Measurements from ENCODE around the gene SRP72.
"Not testable (repeated sequence)": the region's sequence is repeated elsewhere in the genome, so short reads cannot be mapped to it uniquely, and the experiment has no call there.

The SRP72 gene, protein sequence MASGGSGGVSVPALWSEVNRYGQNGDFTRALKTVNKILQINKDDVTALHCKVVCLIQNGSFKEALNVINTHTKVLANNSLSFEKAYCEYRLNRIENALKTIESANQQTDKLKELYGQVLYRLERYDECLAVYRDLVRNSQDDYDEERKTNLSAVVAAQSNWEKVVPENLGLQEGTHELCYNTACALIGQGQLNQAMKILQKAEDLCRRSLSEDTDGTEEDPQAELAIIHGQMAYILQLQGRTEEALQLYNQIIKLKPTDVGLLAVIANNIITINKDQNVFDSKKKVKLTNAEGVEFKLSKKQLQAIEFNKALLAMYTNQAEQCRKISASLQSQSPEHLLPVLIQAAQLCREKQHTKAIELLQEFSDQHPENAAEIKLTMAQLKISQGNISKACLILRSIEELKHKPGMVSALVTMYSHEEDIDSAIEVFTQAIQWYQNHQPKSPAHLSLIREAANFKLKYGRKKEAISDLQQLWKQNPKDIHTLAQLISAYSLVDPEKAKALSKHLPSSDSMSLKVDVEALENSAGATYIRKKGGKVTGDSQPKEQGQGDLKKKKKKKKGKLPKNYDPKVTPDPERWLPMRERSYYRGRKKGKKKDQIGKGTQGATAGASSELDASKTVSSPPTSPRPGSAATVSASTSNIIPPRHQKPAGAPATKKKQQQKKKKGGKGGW

DNA sequence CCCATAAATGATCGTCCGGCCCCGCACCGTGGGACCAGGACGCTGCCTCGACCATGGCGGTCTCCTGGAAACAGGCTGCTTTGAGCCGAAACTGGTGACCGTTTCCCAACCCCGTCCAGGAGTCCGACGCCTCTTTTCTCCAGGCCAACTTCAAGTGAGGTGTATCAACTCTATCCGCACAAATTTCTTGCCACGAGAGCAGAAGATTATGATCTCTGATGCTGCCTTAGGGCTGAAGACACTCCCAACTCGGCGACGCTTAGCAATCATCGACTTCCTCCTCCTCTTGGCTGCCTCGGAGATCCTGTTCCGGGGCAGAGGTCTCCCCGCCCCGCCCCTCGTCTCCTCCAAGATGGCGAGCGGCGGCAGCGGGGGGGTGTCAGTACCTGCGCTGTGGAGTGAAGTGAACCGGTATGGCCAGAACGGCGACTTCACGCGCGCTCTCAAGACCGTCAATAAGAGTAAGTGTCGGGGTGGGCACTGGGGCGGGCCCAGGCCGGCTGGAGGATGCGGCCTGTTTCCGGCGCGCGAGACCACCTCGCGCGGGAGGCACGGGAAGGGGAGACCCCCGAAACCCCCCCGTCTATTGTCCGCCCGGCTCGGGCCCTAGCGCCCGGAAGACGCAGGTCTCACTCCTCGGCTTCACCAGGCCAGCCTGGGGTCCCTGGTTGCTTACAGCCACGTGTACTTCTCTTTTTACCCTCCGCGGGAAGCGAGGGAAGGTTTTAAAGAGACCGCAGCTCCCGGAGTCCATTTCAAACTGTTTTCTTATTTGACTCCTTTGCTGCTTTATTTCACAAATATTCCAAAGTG is at the start of gene SRP72:
Gene SRP72 (plus strand): TSS at position 334 of the 813 bp plus-strand sequence. CDS start 19 bp downstream, at position 353.
- DNase-seq: peak; percentile 84

DNA sequence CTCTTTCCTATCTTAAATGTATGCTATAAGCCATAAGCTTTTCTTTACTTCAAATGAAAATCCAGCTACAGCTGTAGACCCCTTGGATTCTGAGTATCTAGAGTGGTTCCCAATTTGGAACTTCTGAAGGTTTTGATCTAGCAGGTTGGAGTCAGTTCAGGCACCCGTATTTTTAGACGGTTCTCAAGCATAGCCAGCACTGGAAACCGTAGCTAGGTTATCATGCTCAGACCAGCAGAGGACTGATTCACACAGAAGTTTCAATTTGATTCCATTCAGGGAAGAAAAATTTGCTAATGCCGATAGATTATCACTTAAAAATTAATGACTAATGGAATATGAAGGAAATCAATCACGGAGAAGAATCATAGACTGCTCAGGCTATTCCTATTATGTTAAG is 43.2 kb upstream of the SRP72 start:
- no peak for DNase-seq

DNA sequence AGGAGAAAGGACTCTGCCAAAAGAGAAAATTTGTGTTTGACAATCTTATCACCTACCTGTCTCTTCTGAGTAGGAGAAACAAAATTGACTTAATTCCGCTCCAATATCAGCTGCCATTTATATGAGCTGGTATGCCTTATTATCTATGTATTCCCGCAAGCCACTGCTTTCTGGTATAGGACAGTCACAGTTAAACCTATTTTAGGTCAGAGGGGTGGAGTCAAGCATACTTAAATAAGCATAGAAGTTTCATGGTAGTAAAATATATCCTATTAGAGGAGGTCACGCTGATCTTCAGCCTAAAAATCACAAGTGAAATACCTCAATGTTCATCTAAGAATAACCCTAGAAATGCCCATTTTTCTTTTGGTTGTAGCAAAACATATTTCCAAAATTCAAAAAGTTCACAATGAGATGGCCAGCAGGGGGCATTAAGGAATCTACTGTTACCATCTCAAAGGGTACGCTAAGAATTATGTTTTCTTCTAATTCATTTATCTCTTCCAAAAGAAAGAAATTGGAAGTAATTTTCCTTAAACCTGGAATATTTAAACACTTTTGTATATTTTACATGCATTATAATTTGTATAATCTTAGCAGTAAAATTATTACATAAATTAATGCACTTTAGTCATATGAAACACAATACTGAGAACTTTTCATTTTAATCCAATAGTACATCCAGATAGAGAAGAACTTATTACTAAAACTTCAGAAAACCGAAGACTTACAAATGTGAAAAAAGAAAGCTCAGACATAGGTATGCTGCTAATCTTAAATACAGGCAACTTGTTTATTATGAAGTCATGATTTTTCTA is 42.5 kb upstream of the SRP72 start:
- DNase-seq: peak; percentile 41

DNA sequence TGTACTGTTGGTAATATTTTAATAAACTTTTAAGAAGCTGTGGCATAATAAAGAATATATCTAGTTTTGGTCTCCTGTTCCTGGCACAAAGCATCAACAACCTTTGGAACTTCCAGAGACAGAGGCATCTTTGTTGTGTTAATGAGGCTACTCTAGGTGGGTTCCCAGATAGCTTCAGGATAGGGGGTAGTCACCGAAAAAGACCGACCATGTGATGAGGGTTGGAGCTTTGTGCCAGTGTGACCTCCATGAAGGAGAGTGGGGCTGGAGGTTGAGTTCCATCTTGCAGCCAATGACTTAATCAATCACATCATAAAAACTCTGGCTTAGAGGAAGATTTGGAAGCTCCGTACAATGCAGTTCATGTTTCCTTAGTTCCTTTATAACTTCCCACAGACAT is 41.9 kb upstream of the SRP72 start:
- no peak for DNase-seq

DNA sequence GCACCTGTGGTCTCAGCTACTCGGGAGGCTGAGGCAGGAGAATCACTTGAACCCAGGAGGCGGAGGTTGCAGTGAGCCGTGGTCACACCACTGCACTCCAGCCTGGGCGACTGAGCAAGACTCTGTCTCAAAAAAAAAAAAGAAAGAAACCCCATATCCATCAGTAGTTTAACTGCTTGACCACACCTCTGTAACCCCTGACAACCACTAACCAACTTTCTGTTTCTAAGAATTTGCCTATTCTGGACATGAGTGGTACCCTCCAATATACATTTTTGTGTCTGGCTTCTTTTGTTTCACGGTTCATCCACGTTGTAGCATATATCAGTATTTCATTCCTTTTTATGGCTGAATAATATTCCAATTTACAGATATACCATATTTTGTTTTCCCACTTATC is 41.1 kb upstream of the SRP72 start:
- no peak for DNase-seq

DNA sequence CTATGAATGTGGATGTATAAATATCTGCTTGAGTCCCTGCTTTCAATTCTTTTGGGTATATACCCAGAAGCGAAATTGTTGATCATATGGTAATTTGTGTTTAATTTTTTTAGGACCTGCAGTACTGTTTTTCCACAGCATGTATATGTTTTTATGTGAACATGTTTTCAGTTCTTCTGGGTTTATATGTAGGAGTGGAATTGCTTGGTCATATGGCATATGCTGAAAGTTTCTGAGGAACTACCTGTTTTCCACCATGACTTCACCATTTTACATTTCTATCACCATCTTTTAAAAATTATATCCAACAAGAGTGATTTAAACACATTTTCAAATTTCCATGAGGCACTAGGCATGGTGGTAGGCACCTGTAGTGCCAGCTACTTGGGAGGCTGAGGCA is 40.2 kb upstream of the SRP72 start:
- DNase-seq: no peak

DNA sequence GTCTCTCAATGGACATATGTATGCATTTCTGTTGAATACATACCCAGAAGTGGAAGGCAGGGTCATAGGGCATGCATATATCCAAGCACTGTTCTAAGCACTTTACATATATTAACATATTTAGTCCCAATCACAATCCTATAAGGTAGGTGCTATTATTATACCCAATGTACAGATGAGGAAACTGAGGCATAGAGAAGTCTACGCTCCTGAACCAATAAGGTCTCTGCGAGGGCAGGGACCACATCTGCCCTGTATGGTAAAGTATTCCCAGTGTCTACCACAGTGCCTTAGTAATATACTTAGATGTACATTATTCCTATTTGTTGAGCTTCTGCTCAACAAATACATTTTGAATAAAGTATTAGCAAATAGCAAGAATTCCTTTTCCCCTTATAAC is 37.2 kb upstream of the SRP72 start:
- DNase-seq: no peak

DNA sequence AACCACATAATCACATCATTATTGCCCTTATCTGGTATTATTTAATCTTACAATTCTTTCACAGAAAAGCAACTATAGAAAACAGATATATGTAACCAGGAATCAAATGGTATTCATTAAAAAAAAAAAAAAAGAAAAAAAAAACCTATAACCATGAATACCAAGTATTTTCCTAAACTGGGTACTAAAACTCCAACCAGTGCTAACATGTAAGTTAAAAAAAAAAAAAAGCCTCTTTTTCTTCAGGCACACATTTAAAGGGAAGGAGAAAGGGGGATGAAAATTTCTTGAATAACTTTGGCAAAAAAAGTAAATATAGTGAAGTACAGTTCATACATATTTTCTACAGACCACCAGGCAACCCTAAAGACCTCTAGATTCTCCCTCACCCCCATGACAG is 34.1 kb upstream of the SRP72 start:
- no peak for DNase-seq

DNA sequence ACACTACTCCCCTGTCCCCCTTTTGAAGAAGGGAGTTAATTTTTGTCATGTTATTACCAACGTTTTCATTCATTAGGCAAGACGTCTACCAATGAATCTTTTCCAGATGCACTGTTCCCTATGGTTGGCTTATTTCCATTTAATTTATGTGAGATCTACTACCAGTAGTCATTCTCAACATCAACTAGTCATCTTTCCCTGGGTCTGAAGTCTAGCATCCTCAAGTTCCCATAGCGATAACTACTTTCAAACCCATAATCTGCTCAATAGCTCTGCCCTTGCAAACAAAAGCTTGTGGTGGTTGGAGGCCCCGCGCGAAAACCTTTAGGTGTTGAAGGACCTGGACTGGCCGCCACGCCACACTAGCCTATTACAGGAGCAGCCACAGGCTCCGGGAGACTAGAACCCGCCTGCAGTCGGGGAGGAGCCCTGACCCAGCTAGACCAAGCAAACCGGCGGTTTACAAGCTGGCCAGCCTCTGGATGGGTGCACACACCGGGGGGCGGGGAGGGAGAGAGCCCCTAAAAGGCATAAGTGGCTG is 32.7 kb upstream of the SRP72 start:
- peak; percentile 46 for DNase-seq

DNA sequence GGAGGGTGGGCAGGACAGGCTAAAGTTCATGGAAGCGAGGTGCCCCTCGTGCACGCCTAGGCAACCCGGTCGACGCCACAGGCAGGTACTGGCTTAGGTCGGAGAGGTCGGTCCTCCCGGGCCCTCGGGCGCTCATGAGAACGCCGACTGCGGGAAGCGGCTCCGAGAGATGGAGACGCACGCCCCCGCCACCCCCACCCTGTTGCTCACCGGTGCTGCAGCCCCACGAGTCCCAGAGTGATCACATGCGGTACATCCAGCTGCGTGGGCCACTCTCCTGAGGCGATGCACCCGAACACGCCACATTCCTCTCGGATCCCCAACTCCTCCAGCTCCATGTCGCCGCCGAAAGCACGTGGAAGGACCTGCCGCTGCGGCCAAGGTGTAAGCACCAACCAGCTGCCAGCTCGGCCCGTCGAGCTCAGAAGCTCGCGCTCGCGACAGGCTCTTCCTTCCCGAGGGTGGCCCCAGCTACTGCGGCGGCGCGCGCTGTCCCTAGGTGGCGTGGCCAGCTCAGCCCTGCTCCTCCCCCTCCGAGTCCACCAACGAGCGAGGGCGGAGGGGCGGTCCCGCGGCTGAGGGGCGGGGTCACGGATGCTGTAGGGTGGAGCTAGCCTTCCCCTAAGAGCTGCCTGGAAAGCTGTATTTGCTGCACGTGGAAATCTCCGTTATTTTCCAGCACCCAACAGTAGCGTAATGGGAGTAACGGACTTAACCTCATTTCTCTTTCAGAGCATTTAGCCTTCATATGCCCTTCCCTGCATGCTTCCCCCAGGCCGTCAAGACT is 32.1 kb upstream of the SRP72 start, which contains the start of gene PPAT:
Gene PPAT (minus strand): TSS at position 476 of the 787 bp plus-strand sequence. CDS start 138 bp downstream, at position 338.
- peak; percentile 94 for DNase-seq

DNA sequence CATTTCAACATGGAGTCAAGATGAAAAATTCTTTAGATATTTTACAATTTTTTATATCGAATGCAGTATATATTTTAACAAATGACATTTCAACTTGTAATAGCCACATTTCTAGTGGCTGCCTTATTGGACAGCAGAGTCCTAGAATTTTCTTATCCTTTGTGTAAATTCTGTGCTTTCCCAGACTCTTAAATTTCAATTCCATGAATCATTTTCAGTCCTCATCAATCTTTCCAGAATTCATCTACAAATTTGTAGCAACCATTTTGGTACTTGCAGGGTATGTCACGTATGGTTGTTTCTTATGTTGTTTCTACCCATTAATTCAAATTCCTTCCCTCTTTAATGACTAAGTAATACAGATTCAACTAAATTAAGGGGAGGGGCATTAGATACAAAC is 28.7 kb upstream of the SRP72 start:
- no peak for DNase-seq

DNA sequence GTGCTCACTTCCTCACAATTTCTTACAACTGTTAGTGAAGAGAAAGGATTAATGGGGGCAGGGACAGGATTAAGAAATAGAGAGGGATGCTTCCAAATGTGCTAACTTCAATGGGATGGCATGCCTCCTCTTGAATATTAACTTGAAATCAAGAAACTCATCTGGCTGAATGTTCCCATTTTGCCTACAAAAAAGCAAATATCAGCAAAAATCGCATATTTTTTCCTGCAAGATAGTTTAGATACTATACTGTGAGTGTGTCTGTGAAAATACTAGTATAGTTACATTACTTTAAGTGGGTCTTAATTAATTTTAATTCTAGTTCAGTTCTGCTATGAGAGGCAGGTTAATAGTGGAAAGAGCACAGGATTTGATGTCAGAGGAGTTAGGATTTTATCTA is 26.4 kb upstream of the SRP72 start:
- no peak for DNase-seq

DNA sequence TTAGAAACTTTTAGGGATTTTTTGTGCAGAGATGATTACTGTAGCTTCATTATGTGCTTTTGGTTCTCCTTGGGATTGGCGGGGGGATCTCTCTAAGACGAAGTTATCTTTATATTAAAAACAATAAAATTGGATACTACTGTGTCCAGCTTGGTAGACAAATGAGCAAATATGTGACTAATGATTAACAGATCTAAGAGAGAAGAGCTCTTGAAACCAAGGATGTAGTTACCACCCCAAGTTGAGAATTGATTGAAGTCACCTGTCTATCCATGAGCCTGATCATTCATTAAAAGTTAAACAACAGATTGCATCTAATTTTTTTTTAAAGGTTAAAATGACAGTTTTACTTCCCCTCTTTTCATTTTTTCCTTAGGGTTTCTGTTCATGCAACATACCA is 22.7 kb upstream of the SRP72 start:
- no peak for DNase-seq

DNA sequence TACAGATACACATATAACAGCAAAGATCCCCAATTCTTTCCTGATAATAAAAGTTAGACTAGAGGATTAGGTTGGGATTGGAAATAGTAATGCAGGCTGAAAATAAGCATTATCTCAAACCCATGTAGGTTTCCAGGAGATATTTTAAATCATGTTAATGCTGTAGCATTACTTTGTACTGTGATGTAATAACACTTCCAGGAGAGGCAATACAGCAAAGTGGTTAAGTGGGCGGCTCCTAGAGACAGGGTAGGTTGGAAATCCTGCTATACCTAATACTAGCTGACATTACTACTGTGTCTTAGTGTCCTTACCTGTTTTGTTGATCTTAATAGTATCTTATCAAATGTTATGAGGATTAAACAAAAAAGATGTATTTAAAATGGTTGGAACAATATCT is 21.7 kb upstream of the SRP72 start:
- DNase-seq: no peak

DNA sequence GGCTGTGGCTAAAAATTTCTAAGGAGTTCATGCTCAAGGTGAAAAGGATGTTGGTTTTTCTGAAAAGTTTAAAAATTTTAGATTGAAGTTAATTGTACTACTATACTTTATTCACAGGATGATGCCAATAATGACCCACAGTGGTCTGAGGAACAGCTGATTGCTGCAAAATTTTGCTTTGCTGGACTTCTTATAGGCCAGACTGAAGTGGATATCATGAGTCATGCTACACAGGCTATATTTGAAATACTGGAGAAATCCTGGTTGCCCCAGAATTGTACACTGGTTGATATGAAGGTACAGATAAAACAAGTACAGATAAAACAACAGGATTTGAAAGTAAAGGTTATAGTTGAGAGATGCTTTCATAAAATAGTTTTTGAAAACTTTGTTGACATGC is 19.1 kb upstream of the SRP72 start:
- DNase-seq: no peak

DNA sequence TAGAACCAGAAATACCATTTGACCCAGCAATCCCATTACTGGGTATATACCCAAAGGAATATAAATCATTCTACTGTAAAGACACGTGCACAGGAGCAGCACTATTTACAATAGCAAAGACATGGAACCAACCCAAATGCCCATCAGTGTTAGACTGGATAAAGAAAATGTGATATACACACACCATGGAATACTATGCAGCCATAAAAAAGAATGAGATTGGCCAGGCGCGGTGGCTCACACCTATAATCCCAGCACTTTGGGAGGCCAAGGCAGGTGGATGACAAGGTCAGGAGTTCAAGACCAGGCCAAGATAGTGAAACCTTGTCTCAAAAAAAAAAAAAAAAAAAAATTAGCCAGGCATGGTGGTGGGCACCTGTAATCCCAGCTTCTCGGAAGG is 17.9 kb upstream of the SRP72 start:
- DNase-seq: not testable (repeated sequence)

DNA sequence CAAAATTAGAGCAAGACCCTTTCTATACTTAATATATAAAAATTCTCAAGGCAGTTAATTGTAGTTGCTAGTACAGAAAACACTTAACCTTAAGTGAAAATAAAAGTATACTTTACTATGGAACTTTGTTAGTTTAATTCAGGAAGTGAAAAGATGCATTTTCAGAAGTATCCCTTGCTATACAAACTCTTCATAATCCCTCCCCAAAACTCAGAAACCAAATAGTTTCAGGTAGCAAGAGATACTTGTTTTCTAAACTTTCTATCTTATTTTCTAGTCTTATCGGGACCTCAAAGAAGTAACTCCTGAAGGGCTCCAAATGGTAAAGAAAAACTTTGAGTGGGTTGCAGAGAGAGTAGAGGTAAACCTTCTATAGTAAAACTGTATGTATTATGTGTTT is 17.1 kb upstream of the SRP72 start:
- no peak for DNase-seq

DNA sequence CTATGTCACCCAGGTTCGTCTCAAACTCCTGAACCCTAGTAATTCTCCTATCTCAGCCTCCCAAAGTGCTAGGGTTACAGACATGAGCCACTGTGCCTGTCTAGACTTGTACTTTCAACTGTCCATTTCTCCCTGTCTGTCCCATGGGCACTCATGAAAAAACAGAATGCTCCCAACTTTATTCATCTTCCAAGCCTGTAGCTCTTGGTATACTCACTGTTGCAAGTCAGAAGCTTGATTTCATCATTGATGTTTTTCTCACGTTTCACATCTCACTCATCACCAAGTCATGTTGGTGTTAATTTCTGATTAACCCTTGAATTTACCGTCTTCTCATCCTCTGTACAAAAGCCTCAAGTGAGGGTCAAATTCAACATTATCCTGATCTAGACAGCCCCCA is 7.3 kb upstream of the SRP72 start:
- no peak for DNase-seq

DNA sequence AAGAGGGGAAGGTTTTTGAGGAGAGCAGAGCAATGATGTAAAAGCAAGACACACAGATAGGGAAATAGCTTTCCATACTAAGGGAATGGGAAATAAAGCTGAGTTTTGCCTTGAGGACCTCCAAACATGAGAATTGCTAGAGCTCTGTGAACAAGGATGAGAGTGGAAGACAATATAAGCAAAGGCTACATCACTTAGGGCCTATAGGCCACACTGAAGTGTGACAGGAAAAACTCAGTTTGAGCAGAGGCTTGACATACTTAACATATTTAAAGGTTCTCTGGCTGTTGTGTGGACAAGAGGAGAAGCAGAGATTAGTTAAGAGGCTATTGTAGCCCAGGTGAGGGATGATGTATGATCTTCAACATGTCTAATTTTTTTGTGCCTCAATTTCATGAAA is 5.3 kb upstream of the SRP72 start:
- no peak for DNase-seq

DNA sequence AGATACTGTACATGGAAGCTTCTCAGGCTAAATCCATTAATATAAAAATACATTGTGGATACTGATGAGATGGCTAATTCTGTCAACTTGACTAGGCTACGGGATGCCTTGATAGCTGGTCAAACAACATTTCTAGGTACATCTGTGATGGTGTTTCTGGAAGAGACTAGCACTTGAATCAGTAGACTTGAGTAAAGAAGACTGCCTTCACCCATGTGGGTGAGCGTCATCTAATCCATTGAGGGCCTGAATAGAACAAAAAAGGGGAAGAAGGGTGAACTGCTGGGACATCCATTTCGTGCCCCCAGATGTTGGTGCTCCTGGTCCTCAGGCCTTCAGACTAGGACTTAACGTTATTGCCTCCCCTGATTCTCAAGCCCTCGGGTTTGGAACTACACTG is 3.7 kb upstream of the SRP72 start:
- DNase-seq: no peak

DNA sequence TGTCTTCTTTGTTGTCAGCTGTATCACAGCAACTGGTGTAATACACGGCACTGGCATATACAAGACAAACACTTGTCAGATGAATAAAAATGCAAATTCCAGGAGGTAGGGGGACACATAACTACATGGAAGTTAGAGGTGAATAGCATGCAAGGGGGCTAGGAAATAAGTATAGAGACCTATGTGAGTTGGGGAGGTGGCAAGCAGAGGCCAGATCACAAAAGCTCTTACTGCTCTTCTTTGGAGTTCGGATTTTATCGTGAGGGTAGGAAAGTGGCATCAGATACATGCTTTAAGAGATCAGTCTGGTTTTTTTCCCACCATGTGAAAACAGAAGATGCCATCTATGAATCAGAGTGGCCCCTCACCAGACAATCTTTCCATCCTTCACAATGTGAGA is 2.8 kb upstream of the SRP72 start:
- DNase-seq: no peak
